GM19328 (cell line): ENCODE data around the gene PTH2.
"Not testable (repeated sequence)": the region's sequence is repeated elsewhere in the genome, so short reads cannot be mapped to it uniquely, and the experiment has no call there.

ENCODE experiments used
- ATAC-seq: cut with Tn5 transposase; IDR thresholded peaks from one replicate; pipeline ENCODE4 v1.9.1; 2021; ENCODE audit warnings: mild to moderate bottlenecking, moderate library complexity; ENCODE audit not compliant: unreplicated experiment

Gene PTH2

GRCh38 chr19:49423071-49423984 is at the start of gene PTH2:
PTH2 (minus strand) TSS chr19:49423441; CDS start chr19:49423339, 102 bp downstream.
- ATAC-seq, result no peak

GRCh38 chr19:49472936-49473335 is 49.7 kb upstream of the PTH2 start:
- no peak for ATAC-seq

GRCh38 chr19:49470615-49470978 is 47.4 kb upstream of the PTH2 start:
- no peak for ATAC-seq

GRCh38 chr19:49469828-49470614 is 46.8 kb upstream of the PTH2 start:
- ATAC-seq, result no peak

- ATAC-seq, result peak; percentile 60
Measured at GRCh38 chr19:49468746-49469447, 45.7 kb upstream of the PTH2 start.

- ATAC-seq, result no peak
Measured at GRCh38 chr19:49468199-49468598, 45.0 kb upstream of the PTH2 start.

- ATAC-seq, result no peak
Measured at GRCh38 chr19:49465371-49465770, 42.1 kb upstream of the PTH2 start.

GRCh38 chr19:49463960-49464740 is 40.9 kb upstream of the PTH2 start:
- no peak for ATAC-seq

GRCh38 chr19:49462492-49462891 is 39.3 kb upstream of the PTH2 start:
- ATAC-seq, result no peak

GRCh38 chr19:49461656-49462055 is 38.4 kb upstream of the PTH2 start:
- no peak for ATAC-seq

- not testable (repeated sequence) for ATAC-seq
Measured at GRCh38 chr19:49461130-49461529, 37.9 kb upstream of the PTH2 start.

- no peak for ATAC-seq
Measured at GRCh38 chr19:49459388-49459787, 36.1 kb upstream of the PTH2 start.

- no peak for ATAC-seq
Measured at GRCh38 chr19:49458567-49458903, 35.3 kb upstream of the PTH2 start.

GRCh38 chr19:49456326-49456725 is 33.1 kb upstream of the PTH2 start:
- no peak for ATAC-seq

- ATAC-seq, result no peak
Measured at GRCh38 chr19:49455773-49456172, 32.5 kb upstream of the PTH2 start.

- no peak for ATAC-seq
Measured at GRCh38 chr19:49453757-49454240, 30.6 kb upstream of the PTH2 start.

GRCh38 chr19:49453013-49453756 is 29.9 kb upstream of the PTH2 start, which contains the start of gene ALDH16A1:
ALDH16A1 (plus strand) TSS chr19:49453225; CDS start chr19:49453332, 107 bp downstream.
- peak; percentile 78 for ATAC-seq

GRCh38 chr19:49451430-49452181 is 28.4 kb upstream of the PTH2 start, which contains the start of gene PIH1D1:
PIH1D1 (minus strand) TSS chr19:49451814; CDS start chr19:49451574, 240 bp downstream.
- ATAC-seq, result peak; percentile 49

GRCh38 chr19:49450405-49450804 is 27.2 kb upstream of the PTH2 start:
- ATAC-seq, result no peak
